GM19351 (cell line): Measurements from ENCODE around the gene DRC7.

ENCODE experiments used
- ATAC-seq: cut with Tn5 transposase; IDR thresholded peaks from one replicate; pipeline ENCODE4 v1.9.1; 2021; ENCODE audit warnings: mild to moderate bottlenecking, moderate library complexity; ENCODE audit not compliant: unreplicated experiment

Gene DRC7

DNA sequence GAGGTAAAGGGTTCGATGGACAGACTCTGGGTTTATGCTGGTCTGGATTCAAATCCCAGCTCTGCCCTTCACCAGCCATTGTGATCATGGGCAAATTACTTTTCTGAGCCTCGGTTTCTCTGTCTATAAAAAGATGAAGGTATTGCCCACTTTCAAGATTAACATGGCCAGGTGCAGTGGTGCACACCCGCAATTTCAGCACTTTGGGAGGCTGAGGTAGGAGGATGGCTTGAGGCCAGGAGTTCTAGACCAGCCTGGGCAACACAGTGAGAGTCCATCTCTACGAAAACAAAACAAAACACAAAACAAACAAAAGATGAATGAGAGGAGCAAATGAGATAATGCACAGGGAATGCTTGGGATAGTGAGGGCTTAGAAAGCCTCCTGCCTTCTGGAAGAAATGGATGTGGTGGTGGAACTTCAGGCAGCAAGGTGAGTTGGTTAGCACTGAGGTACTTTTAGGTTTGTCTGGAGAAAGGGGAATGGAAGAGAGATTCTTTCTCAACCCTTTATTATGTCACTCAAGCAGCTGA is 18.0 kb upstream of the DRC7 start:
- ATAC-seq = no peak

DNA sequence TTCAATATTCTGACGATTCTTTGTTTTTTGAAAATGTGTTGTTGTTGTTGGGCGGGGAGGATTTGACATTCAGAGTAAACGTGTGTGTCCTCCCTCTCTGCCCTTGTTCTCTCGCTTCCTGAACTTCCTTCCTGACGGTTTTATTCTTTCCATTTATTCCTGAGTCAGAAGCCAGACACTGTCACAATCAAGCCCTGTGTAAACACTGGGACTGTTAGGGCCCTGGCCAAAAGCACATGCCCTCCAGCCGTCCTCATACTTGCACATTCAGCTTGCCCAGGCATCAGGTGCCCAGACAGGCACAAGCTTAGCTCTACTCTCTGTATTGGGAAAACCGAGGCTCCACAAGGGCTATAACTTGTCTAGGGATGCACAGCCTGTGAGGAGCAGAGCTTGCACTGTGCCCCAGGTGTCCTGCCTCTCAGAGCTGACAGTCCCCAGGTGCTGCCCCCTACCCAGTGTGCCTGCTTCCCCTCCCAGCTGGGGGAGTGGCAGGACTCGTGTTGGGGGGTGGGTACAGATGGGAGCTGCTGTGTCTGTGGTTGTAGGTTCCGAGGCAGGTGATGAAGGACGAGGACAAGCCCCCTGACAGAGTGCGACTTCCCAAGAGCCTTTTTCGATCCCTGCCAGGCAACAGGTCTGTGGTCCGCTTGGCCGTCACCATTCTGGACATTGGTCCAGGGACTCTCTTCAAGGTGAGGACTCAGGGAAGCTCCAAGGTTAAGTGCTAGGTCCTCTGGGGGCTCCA is 16.8 kb upstream of the DRC7 start:
- ATAC-seq = no peak

DNA sequence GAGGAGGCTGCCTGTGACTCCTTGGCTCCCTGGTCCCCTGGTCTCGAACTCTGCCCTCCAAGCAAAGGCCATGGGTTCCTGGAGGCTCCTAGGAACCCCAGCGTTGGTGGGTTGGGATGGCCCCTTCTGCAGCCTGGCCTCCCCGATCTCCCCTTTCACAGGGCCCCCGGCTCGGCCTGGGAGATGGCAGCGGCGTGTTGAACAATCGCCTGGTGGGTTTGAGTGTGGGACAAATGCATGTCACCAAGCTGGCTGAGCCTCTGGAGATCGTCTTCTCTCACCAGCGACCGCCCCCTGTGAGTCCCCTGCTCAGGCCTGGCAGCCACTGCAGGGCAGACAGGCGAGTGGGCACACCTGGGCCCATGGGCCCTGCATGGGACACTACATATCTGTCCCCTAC is 15.6 kb upstream of the DRC7 start:
- ATAC-seq = no peak

DNA sequence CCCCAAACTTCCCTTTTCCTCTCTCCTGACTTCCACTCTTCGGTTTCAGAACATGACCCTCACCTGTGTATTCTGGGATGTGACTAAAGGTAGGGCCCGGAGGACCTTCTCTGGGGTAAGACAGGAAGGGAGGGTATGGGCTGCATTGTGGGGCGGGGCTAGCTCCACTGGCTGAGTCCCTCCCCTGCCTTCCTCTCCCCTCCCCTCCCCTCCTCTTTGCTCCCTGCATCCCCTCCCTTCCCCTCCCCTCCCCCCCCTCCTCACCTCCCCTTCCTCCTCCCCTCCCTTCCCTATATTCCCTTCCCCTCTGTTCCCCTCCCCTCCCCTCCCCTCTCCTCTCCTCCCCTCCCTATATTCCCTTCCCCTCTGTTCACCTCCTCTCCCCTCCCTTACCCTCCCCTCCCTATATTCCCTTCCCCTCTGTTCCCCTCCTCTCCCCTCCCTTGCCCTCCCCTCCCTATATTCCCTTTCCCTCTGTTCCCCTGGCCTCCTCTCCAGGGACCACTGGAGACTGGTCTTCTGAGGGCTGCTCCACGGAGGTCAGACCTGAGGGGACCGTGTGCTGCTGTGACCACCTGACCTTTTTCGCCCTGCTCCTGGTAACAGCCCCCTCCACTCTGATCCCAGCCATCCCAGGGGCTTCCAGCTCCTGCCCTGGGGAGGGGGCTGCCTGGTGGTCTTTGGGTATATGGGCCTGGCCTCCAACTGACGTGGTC is 14.7 kb upstream of the DRC7 start:
- no peak for ATAC-seq

DNA sequence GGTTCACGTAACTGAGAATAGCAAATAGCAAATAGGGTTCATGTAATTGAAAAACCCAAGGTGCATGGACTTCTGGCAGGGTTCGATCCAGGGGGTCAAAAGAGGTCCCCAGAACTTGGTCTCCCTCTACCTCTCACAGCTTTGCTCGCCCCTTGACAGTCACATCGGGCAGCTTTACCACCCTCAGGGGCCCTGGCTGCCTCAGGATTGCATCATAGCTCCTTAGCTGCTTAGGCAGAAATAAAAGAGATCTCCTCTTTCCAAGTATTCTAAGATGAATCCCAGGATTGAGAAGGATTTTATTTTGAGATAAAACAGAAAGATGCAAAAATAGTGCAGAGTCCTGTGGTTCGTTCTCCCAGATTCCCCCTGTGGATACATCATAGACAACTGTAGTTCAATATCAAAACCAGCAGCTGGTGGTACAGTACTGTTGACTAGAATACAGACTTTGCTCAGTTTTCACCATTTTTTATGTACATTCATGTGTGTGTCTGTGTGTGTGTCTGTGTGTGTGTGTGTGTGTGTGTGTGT is 13.7 kb upstream of the DRC7 start:
- no peak for ATAC-seq

DNA sequence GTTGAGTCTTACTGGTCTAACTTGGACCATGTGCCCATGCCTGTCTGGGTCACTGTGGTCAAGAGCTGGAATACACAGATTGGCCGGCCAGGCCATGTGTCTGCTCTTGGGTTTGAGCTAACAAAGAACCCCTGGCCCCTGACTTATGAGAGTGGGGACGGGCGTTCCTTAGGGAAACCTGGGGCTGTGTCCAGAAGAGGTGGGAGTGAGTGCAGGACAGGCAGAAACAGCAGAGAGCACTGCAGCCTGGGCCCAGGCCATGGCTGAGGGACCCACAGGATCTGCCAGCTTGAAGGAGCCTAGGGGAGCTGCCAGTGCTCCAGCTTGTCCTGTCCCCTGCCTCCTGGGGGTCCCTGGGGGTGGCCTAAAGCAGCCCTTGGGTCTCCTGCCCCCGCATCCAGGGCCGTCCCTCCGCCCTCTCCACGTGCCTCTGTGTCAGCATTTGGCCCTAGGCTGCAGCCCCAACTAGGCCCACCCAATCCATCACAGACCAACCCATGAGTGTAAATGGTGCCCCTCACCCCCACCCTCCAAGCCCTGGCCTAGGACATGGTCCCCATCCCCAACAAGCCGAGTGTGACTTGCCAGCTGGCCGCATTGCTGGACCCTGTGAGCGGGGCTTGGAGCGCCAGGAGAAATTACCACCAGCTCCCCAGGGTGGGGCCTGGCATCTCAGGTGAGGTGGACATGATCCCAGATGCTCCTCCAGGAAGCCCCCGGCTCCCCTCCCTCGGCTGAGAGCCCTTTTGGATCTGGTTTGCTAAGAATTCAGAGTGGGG is 12.5 kb upstream of the DRC7 start:
- no peak for ATAC-seq

DNA sequence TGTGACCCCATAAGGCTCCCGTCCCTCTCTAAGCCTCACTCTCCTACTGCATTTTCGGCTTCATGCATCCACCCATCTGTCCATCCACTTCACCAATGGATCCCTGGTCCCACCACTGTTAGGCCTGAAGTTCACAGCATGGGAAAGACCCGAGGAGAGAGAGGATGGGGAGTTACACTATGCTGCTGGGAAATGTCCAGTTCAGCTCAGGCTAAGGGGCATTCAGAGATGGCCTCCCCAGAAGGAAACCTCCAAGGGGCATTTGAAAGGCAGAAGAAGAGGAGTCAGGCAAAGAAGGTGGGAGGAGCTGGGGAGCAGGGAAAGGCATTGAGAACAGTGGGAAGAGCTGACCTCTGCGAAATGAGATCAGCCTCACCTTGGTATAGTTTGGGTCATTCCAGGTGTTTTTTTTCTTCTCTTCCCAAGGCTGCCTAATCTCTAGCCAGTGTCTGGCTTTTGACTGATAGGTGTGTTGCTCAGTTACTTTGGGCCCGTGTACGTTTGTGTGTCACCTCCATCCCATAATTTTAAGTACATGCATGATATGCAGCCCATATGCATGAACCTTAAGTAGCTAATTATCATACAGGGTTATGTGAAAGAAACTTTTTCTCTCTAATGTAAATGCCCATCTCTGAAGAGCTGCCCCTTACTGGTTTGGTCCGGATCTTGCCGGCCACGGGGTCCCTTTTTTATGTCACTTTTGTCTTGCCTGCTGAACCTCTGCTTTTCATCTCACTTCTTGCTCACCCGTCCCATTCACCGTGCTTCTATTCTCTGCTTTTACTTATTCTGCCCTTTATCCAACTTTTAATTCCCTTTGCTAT is 11.6 kb upstream of the DRC7 start:
- ATAC-seq = no peak

DNA sequence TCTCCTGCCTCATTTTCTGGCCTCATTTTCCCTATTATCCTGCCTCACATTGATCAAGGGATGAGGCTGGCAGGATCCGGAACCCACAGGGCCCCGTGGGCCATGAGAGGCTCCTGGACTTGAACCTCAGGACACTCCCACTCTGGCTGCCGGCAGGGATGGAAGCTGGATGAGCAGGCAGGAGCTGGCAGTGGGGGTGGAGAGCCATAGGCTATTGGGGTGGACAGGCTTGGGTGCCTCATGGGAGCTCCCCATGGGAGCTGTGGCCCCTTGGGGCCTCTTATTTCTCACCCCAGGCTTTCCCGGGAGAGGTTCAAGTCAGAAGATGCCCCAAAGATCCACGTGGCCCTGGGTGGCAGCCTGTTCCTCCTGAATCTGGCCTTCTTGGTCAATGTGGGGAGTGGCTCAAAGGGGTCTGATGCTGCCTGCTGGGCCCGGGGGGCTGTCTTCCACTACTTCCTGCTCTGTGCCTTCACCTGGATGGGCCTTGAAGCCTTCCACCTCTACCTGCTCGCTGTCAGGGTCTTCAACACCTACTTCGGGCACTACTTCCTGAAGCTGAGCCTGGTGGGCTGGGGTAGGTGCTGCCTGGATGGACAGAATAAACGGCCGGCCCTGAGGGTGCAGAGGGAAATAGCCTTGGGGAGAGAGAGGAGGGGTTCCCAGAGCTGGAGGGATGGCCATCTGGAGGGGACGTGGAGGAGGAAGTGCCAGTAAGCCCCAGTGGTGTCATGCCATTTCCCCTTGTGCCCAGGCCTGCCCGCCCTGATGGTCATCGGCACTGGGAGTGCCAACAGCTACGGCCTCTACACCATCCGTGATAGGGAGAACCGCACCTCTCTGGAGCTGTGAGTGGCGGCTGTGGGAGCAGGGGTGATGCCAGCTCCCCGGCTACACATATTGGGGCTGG is 10.7 kb upstream of the DRC7 start:
- ATAC-seq = no peak

DNA sequence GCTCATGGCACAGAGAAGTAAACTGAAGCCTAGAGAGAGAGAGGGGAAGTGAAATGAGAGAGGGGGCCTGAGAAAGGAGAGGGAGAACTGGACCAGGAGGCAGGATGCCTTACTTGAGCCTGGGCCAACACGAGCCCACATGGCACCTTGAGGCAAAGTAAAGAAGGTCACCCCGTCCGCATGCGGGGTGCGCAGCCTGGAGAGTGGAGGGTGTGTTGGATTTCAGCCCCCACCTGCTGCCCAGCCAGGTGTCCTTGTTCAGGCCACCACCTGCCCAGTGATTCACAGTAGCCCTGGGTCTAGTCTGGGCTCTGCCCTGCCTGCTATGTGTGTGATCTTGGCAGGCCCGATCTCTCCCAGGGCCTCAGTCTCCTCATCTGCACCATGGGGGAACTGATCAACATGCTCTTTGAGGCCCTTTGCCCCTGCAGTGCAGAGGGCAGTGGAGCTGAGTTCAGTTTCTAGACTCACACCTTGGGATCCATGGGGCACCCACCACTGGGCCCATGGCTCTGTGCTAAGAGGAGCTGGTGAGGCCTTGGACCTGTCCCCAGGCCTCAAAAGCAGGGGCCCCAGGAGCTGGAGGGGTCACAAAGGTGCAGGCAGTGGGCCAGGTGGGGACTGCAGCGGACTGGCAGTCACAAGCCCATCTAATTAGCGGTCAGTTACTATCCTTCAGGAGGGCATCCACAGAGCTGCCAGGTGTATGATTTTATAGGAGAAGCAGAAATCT is 9.8 kb upstream of the DRC7 start:
- no peak for ATAC-seq

DNA sequence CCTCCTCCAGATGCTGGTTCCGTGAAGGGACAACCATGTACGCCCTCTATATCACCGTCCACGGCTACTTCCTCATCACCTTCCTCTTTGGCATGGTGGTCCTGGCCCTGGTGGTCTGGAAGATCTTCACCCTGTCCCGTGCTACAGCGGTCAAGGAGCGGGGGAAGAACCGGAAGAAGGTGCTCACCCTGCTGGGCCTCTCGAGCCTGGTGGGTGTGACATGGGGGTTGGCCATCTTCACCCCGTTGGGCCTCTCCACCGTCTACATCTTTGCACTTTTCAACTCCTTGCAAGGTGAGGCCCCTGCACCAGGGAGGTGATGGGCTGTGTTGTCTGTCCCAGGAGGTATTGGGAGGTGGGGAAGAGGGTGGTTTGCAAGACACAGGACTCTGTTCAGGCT is 9.0 kb upstream of the DRC7 start:
- no peak for ATAC-seq

DNA sequence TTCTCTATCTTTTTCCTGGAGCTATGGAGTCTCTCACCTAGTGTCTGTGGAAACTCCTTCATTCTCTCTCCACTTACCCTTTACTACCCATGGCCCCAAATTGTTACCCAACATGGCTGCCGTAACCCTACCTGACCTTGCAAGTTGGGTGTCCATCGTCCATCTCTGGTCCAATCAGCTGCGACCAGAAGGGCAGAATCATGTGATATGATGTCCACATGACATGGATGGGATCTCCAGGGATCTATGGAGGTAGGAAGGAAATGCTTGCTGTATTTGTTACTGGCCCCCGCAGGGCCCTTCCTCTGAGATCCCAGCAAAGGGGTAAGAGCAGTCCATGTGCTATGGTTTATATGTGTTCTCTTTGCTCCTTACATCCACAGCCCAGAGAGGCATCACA is 8.0 kb upstream of the DRC7 start:
- no peak for ATAC-seq

DNA sequence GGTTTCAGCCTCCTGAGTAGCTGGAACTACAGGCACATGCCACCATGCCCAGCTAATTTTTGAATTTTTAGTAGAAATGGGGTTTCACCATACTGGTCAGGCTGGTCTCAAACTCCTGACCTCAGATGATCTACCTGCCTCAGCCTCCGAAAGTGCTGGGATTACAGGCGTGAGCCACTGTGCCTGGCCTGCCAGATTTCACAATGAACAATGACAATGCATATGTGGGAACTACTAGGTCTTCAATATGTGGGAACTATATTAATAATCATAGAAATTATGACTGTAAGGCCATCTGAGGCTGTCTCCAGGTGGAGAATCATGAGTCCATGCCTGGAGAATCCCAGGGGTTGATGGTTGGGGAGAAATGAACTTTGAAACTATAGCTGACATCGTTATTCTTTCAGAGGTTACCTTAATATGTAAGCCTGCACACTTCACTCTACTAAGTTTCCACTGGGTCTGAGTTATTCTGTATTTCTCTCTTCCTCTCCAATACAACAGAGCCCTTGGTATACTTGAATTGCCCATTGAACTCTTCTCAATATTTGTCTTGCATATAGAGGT is 7.2 kb upstream of the DRC7 start:
- ATAC-seq = no peak

DNA sequence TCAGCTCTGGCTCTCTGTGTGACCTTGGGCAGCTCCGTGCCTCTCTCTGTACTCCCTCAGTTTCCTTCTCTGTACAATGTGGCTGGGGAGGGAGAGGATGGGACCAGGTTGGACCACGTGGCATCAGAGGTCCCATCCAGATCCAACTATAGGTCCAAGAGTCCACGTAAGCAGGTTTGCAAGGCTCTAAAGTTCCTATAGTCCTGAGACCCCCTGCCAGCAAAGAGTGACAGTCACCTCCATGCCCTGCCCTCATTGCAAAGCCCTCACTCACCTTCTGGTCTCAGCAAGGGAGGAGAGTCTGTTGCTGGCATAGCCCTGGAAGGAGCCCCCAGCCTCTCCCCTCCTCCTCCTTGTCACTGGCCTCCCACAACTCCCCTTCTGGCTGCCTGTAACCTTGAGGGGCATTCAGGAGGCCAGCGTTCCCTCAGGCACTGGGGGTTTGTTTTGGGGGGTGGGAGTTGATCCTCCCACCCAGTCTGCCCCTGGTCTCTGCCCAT is 6.1 kb upstream of the DRC7 start:
- no peak for ATAC-seq

DNA sequence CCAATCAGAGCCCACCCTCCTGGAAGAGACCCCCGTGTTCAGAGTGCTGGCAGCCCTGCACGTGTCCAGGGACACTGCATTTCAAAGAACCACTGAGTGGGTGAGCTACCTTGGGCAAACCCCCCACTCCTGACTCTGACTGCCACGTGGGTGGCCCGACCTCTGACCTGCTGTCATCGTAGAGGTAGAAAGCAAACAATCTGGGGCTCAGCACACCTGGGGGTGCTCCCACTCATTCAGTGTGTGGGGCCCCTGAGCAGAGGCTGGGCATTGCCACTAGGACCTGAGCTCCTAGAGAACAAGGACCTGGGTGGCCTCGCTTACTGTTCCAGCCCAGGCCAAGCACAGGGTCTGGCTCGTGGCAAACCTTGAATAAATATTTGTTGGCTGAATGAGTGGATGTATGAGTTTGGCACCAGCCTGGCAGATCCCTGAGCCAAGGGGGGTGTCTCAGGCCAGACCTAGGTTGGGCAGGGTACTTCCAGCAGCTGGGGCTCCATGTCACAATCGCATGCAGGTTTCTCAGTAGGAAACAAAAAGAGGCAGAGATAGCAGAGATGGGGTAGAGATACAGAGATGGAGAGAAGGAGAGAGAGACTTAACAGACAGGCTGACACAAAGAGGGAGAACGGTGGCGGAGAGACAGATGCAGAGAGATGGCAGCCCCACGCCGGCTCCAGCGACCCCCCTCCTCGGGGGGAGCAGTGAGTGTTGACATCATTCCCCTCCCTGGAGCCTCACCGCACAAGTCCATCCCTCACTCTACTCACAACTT is 5.4 kb upstream of the DRC7 start:
- no peak for ATAC-seq

DNA sequence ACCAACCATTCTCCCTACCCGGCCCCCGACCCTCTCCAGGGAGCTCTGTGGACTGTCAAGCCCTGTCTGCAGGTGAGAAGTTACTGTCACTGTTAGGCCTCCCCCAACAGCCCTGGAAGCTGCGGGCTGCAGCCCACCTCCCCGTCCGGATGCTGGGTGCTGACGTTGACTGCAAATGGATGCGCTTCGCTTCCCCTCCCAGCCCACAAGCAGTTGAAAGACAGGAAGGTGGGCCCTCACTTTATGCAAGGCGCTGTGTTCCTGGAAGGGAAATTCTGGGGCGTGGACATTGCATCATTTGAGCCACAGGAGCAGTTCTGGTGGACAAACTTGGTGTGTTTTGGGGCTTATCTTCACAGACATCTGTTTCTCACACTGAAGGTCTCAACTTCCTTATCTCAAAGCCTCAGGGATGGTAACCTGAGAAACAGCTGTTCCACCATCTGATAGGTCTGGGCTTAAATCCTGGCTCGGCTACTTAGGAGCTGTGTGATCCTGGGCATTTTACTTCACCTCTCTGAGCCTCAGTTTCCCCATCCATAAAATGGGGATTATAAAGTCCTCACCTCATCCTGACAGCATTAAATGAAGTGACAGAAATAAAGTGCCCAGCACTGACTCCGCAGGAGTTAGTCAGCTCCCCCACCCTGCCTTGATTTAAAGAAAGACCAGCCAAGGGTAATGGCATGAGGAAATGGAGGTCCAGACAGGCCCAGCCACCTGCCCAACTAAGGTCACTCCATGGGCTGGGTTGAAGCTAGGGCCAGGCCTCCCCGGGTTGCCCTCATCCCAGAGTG is 4.6 kb upstream of the DRC7 start:
- ATAC-seq = peak; percentile 78

DNA sequence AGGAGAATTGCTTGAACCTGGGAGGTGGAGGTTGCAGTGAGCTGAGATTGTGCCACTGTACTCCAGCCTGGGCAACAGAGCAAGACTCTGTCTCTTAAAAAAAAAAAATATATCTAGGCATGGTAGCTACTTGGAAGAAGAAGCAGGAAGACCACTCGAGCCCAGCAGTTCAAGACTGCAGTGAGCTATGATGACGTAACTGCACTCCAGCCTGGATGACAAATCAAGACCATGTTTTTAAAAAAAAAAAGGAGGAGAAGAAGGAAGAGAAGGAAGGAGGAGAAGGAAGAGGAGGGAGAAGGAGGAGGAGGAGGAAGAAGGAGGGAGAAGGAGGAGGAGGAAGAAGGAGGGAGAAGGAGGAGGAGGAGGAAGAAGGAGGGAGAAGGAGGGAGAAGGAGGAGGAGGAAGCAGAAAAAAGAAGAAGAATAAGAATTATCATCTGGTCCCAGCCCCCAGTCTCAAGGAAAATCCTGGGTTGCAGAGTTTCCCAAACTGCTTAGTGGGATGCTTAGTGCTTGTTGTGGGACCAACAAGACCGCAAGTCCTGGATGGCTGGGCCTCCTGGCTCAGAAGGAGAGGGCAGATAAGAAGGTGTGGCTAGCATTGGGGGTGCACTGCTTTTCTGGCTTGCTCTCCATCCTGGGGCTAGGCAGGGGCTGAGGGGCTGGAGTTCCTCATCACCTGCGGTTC is 3.7 kb upstream of the DRC7 start:
- no peak for ATAC-seq
